Adrenal gland (tissue), 5 donors: ENCODE results near the gene AIFM2.

Source experiments
- POLR2A ChIP-seq, 2 donors: fragments of 450-650 bp; IDR thresholded peaks; one replicate each; pipeline ENCODE4 v1.6.1; 2017; ENCODE audit warnings: antibody characterized with exemption in 2 of 2, mild to moderate bottlenecking in 2 of 2, moderate library complexity in 1 of 2
- TF ChIP-seq, protein P1 (sequence below), 6 experiments: fragments of 450-650 bp in 4 of 6; fragments of 200-600 bp in 2 of 6; sonication (generic) in 1 of 6; IDR thresholded peaks; 1 replicate in 5 of 6; 2 replicates in 1 of 6; pipeline versions ENCODE4 v1.5.1 to v1.8.0; 2016 to 2021; ENCODE audit warnings: antibody characterized with exemption in 6 of 6, mild to moderate bottlenecking in 2 of 6, moderate library complexity in 1 of 6
- donor health status: DM: no; HTN: no; CAD: no.

GRCh38 chr10:70163448-70163847, 30.8 kb upstream of the AIFM2 start:
- TF ChIP-seq, protein P1, sequence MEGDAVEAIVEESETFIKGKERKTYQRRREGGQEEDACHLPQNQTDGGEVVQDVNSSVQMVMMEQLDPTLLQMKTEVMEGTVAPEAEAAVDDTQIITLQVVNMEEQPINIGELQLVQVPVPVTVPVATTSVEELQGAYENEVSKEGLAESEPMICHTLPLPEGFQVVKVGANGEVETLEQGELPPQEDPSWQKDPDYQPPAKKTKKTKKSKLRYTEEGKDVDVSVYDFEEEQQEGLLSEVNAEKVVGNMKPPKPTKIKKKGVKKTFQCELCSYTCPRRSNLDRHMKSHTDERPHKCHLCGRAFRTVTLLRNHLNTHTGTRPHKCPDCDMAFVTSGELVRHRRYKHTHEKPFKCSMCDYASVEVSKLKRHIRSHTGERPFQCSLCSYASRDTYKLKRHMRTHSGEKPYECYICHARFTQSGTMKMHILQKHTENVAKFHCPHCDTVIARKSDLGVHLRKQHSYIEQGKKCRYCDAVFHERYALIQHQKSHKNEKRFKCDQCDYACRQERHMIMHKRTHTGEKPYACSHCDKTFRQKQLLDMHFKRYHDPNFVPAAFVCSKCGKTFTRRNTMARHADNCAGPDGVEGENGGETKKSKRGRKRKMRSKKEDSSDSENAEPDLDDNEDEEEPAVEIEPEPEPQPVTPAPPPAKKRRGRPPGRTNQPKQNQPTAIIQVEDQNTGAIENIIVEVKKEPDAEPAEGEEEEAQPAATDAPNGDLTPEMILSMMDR (IDR thresholded peaks at IDR 0.05) = no peak
- TF ChIP-seq POLR2A (IDR thresholded peaks at IDR 0.05) = no peak
